H9 (cell line): ENCODE measurements around the gene S100A3. TPM values are rescaled to one million over a fixed set of nuclear protein-coding genes. Genes with fewer than 3 reads are reported as not detected.
"Not testable (repeated sequence)": the region's sequence is repeated elsewhere in the genome, so short reads cannot be mapped to it uniquely, and the experiment has no call there.

Source experiments
- DNase-seq: peaks from one replicate; pipeline ENCODE4 v3.0.0-alpha.2; 2017
- H2AFZ ChIP-seq: one replicate; pipeline ENCODE4 v1.6.1; 2013; ENCODE audit warnings: mild to moderate bottlenecking, low read length, control low read depth, moderate library complexity
- H2AK5ac ChIP-seq: 2 replicates; pipeline ENCODE4 v1.6.1; 2013; ENCODE audit warnings: low read length, control low read depth, mixed read lengths; ENCODE audit not compliant: insufficient read length
- H2BK120ac ChIP-seq: one replicate; pipeline ENCODE4 v1.6.1; 2013; ENCODE audit warnings: low read depth, mild to moderate bottlenecking, low read length, control low read depth, inconsistent platforms; ENCODE audit not compliant: poor library complexity, severe bottlenecking
- H2BK12ac ChIP-seq: 2 replicates; pipeline ENCODE4 v1.6.1; 2013; ENCODE audit warnings: low read length, control low read depth, mixed read lengths, low read depth; ENCODE audit not compliant: insufficient read length
- H2BK15ac ChIP-seq: 2 replicates; pipeline ENCODE4 v1.6.1; 2013; ENCODE audit warnings: low read depth, low read length, control low read depth
- H2BK20ac ChIP-seq: one replicate; pipeline ENCODE4 v1.6.1; 2013; ENCODE audit warnings: low read depth, mild to moderate bottlenecking, low read length, control low read depth, inconsistent platforms; ENCODE audit not compliant: poor library complexity, severe bottlenecking
- H2BK5ac ChIP-seq: 2 replicates; pipeline ENCODE4 v1.6.1; 2013; ENCODE audit warnings: low read length, control low read depth, mixed read lengths; ENCODE audit not compliant: insufficient read length
- H3K14ac ChIP-seq: 2 replicates; pipeline ENCODE4 v1.6.1; 2013; ENCODE audit warnings: low read length, control low read depth; ENCODE audit not compliant: insufficient read depth
- H3K18ac ChIP-seq: 2 replicates; pipeline ENCODE4 v1.6.1; 2013; ENCODE audit warnings: low read depth, mild to moderate bottlenecking, mixed read lengths, low read length, control low read depth; ENCODE audit not compliant: insufficient read length
- H3K23ac ChIP-seq: 2 replicates; pipeline ENCODE4 v1.6.1; 2013; ENCODE audit warnings: low read length, control low read depth, mixed read lengths, low read depth; ENCODE audit not compliant: insufficient read length
- H3K23me2 ChIP-seq: 2 replicates; pipeline ENCODE4 v1.6.1; 2013; ENCODE audit warnings: low read depth, mild to moderate bottlenecking, mixed read lengths, low read length, control low read depth; ENCODE audit not compliant: insufficient read length, poor library complexity, severe bottlenecking
- H3K27ac ChIP-seq: 2 replicates; pipeline ENCODE4 v1.5.1; 2013; ENCODE audit warnings: low read length, control low read depth, mixed read lengths, low read depth; ENCODE audit not compliant: insufficient read length
- H3K27me3 ChIP-seq: 2 replicates; pipeline ENCODE4 v1.6.1; 2013; ENCODE audit warnings: low read length, control low read depth, inconsistent platforms; ENCODE audit not compliant: insufficient read depth
- H3K4ac ChIP-seq: 2 replicates; pipeline ENCODE4 v1.6.1; 2013; ENCODE audit warnings: low read depth, mild to moderate bottlenecking, control low read depth, inconsistent platforms, low read length, moderate library complexity
- H3K4me1 ChIP-seq: 2 replicates; pipeline ENCODE4 v1.6.1; 2013; ENCODE audit warnings: low read length, control low read depth, inconsistent platforms; ENCODE audit not compliant: insufficient read depth
- H3K4me2 ChIP-seq: 2 replicates; pipeline ENCODE4 v1.6.1; 2013; ENCODE audit warnings: low read length, control low read depth, mixed read lengths; ENCODE audit not compliant: insufficient read length, insufficient read depth
- H3K56ac ChIP-seq: 2 replicates; pipeline ENCODE4 v1.6.1; 2013; ENCODE audit warnings: low read depth, mild to moderate bottlenecking, mixed read lengths, low read length, control low read depth; ENCODE audit not compliant: insufficient read length
- H3K79me1 ChIP-seq: 2 replicates; pipeline ENCODE4 v1.6.1; 2013; ENCODE audit warnings: low read depth, mild to moderate bottlenecking, moderate library complexity, low read length, control low read depth, inconsistent platforms; ENCODE audit not compliant: insufficient read depth, poor library complexity, severe bottlenecking
- H3K79me2 ChIP-seq: 2 replicates; pipeline ENCODE4 v1.6.1; 2013; ENCODE audit warnings: low read length, control low read depth, inconsistent platforms; ENCODE audit not compliant: insufficient read depth
- H3K9ac ChIP-seq: 2 replicates; pipeline ENCODE4 v1.6.1; 2013; ENCODE audit warnings: low read length, control low read depth, mixed read lengths; ENCODE audit not compliant: insufficient read length; ENCODE audit errors: extremely low read depth
- H3K9me3 ChIP-seq: one replicate; pipeline ENCODE4 v1.6.1; 2013; ENCODE audit warnings: low read depth, low read length, inconsistent platforms; ENCODE audit not compliant: control insufficient read depth
- H3T11ph ChIP-seq: one replicate; pipeline ENCODE4 v1.6.1; 2013; ENCODE audit warnings: mild to moderate bottlenecking, low read length, control low read depth, inconsistent platforms
- H4K20me1 ChIP-seq: one replicate; pipeline ENCODE4 v1.6.1; 2013; ENCODE audit not compliant: control insufficient read depth, insufficient read length, insufficient read depth
- H4K5ac ChIP-seq: 2 replicates; pipeline ENCODE4 v1.6.1; 2013; ENCODE audit warnings: low read depth, mild to moderate bottlenecking, mixed read lengths, low read length, control low read depth; ENCODE audit not compliant: insufficient read length
- H4K8ac ChIP-seq: replicated peaks from 2 replicates; pipeline ENCODE4 v1.6.1; 2013; ENCODE audit warnings: low read length, control low read depth, mixed read lengths, low read depth; ENCODE audit not compliant: insufficient read length
- H4K91ac ChIP-seq: 2 replicates; pipeline ENCODE4 v1.6.1; 2013; ENCODE audit warnings: low read depth, mild to moderate bottlenecking, moderate library complexity, mixed read lengths, low read length, control low read depth; ENCODE audit not compliant: insufficient read length
- H3K27ac Mint-ChIP-seq, 3 experiments: 2 replicates in 2 of 3; 3 replicates in 1 of 3; pipeline ENCODE4 v1.8.0; 2020 to 2021; ENCODE audit warnings: mixed read lengths in 3 of 3, mild to moderate bottlenecking in 1 of 3, moderate library complexity in 1 of 3
- H3K27me3 Mint-ChIP-seq: 2 replicates; pipeline ENCODE4 v1.8.0; 2021; ENCODE audit warnings: low read depth, mild to moderate bottlenecking, moderate library complexity, mixed read lengths
- H3K36me3 Mint-ChIP-seq, 3 experiments: 2 replicates in 2 of 3; 3 replicates in 1 of 3; pipeline ENCODE4 v1.8.0; 2020 to 2021; ENCODE audit warnings: low read depth in 3 of 3, mixed read lengths in 3 of 3; ENCODE audit not compliant: insufficient read depth in 1 of 3
- H3K4me1 Mint-ChIP-seq, 2 experiments: 2 replicates each; pipeline ENCODE4 v1.8.0; 2020; ENCODE audit warnings: mixed read lengths in 2 of 2
- H3K4me3 Mint-ChIP-seq, 2 experiments: 2 replicates in 1 of 2; 3 replicates in 1 of 2; pipeline ENCODE4 v1.8.0; 2020 to 2021; ENCODE audit warnings: mild to moderate bottlenecking in 2 of 2, mixed read lengths in 2 of 2, moderate library complexity in 1 of 2
- H3K9me3 Mint-ChIP-seq, 2 experiments: 2 replicates in 1 of 2; 3 replicates in 1 of 2; pipeline ENCODE4 v1.8.0; 2020; ENCODE audit warnings: mild to moderate bottlenecking in 2 of 2, mixed read lengths in 2 of 2, moderate library complexity in 1 of 2
- CTCF ChIP-seq: fragments of 200-600 bp; sonication (generic); conservative IDR thresholded peaks from 3 replicates; pipeline ENCODE4 v1.8.0; 2021; ENCODE audit warnings: antibody characterized with exemption, mild to moderate bottlenecking
- WGBS: extraction: QIAGEN DNeasy Blood & Tissue Kit; methylation state at CpG from one replicate; pipeline ENCODE4 v1.1.7; 2013; ENCODE audit warnings: missing lambda C conversion rate, low lambda C conversion rate, mixed read lengths; ENCODE audit not compliant: insufficient read length; ENCODE audit errors: extremely low coverage; 5-methylcytosine and 5-hydroxymethylcytosine counted together
- total RNA-seq: library from RNA; stranded (reverse); gene quantifications from 2 replicates; pipeline ENCODE4 v1.2.1, GENCODE V29; 2021

Gene S100A3
- total RNA-seq, 1 experiment from 2014 or later, result not detected

GRCh38 chr1:153563483-153563901, 14.4 kb upstream of the S100A3 start:
- H3K9me3 Mint-ChIP-seq, result no peaks in the 10 kb centered on the region
- H3K79me1 ChIP-seq, result no peaks in the 10 kb centered on the region
- H4K5ac ChIP-seq, result no peak overlapping the region
- no peaks in the 10 kb centered on the region for H3K9me3 ChIP-seq
- no peak overlapping the region for H2BK15ac ChIP-seq
- H3K4me3 Mint-ChIP-seq, result no peak overlapping the region
- H3K27ac Mint-ChIP-seq, result peak overlapping the region in 1 of 3 experiments; percentile 49; a peak in 1 of 7 replicates
- TF ChIP-seq CTCF, result no peak
- no peak overlapping the region for H2BK20ac ChIP-seq
- peaks cover 7% of the 10 kb centered on the region; the same call in 1 of the 2 replicates for H3K4me1 ChIP-seq
- no peak overlapping the region for H4K91ac ChIP-seq
- H2BK120ac ChIP-seq, result no peak overlapping the region
- no peaks in the 10 kb centered on the region for H3K23me2 ChIP-seq
- peaks cover 27 to 29% of the 10 kb centered on the region in 2 experiments for H3K4me1 Mint-ChIP-seq
- H3K23ac ChIP-seq, result no peak overlapping the region
- H3K9ac ChIP-seq, result no peak overlapping the region
- DNase-seq, result no peak
- H4K8ac ChIP-seq, result no peak overlapping the region
- no peak overlapping the region for H3K4me2 ChIP-seq
- no peak overlapping the region for H3K56ac ChIP-seq
- no peak overlapping the region for H2AFZ ChIP-seq
- H3K14ac ChIP-seq, result no peak overlapping the region
- H3K18ac ChIP-seq, result no peak overlapping the region
- no CpG with 5 or more reads among the region's 6 CpGs for WGBS
- H2AK5ac ChIP-seq, result no peak overlapping the region
- peaks cover 6% of the 10 kb centered on the region for H3K27me3 Mint-ChIP-seq
- H3K27ac ChIP-seq, result no peak overlapping the region
- no peaks in the 10 kb centered on the region for H3K79me2 ChIP-seq
- no peak overlapping the region for H3T11ph ChIP-seq
- no peaks in the 10 kb centered on the region for H3K36me3 Mint-ChIP-seq
- H3K27me3 ChIP-seq, result no peaks in the 10 kb centered on the region
- peaks cover under 1% of the 10 kb centered on the region for H4K20me1 ChIP-seq
- no peak overlapping the region for H2BK5ac ChIP-seq
- H2BK12ac ChIP-seq, result no peak overlapping the region
- H3K4ac ChIP-seq, result no peak overlapping the region

- H3K4ac ChIP-seq, H3K4me2 ChIP-seq, H3K23ac ChIP-seq, H3K27me3 Mint-ChIP-seq, H3K9me3 ChIP-seq, H4K5ac ChIP-seq, H4K20me1 ChIP-seq, H3K14ac ChIP-seq, DNase-seq, H3K4me1 ChIP-seq, H2BK15ac ChIP-seq, H4K8ac ChIP-seq, H2BK120ac ChIP-seq, H2AFZ ChIP-seq, H3K79me1 ChIP-seq, H3K27ac Mint-ChIP-seq, H3K4me3 Mint-ChIP-seq, H3K79me2 ChIP-seq, H3K9me3 Mint-ChIP-seq, H2BK20ac ChIP-seq, H3T11ph ChIP-seq, H3K23me2 ChIP-seq, H3K18ac ChIP-seq, H4K91ac ChIP-seq, H3K36me3 Mint-ChIP-seq, H3K9ac ChIP-seq, H2BK12ac ChIP-seq, H3K27me3 ChIP-seq, H3K27ac ChIP-seq, H2BK5ac ChIP-seq, H2AK5ac ChIP-seq, H3K56ac ChIP-seq: not testable (repeated sequence)
- peaks cover 14 to 16% of the 10 kb centered on the region in 2 experiments for H3K4me1 Mint-ChIP-seq
- no CpG with 5 or more reads among the region's 3 CpGs for WGBS
Measured at GRCh38 chr1:153562021-153562420, 13.0 kb upstream of the S100A3 start.
